RWPE2 (cell line): ENCODE results near the gene SLC12A9.
"Not testable (repeated sequence)": the region's sequence is repeated elsewhere in the genome, so short reads cannot be mapped to it uniquely, and the experiment has no call there.

Source experiments
- ATAC-seq: fragments of 200-7000 bp; cut with Tn5 transposase; 3 replicates; pipeline ENCODE4 v1.9.1; 2021; ENCODE audit warnings: low read depth
- DNase-seq: peaks from one replicate; pipeline ENCODE4 v3.0.0-alpha.2; 2020; ENCODE audit warnings: low spot score
- H3K27ac ChIP-seq: fragments of 450-650 bp; 2 replicates; pipeline ENCODE4 v1.5.1; 2017; ENCODE audit warnings: mild to moderate bottlenecking; ENCODE audit not compliant: poor library complexity, severe bottlenecking
- H3K27me3 ChIP-seq: fragments of 250-450 bp; sonication (Bioruptor Pico); 2 replicates; pipeline ENCODE4 v1.5.1; 2021; ENCODE audit warnings: mild to moderate bottlenecking, moderate library complexity; ENCODE audit not compliant: insufficient read depth, poor library complexity, severe bottlenecking
- H3K36me3 ChIP-seq: fragments of 250-450 bp; sonication (Bioruptor Pico); 2 replicates; pipeline ENCODE4 v1.5.1; 2020; ENCODE audit warnings: low read depth, mild to moderate bottlenecking, moderate library complexity
- H3K4me1 ChIP-seq: fragments of 250-450 bp; sonication (Bioruptor Pico); 2 replicates; pipeline ENCODE4 v1.5.1; 2021; ENCODE audit warnings: mild to moderate bottlenecking, moderate library complexity; ENCODE audit not compliant: insufficient read depth, poor library complexity, severe bottlenecking
- H3K4me3 ChIP-seq: fragments of 250-450 bp; sonication (Bioruptor Pico); 2 replicates; pipeline ENCODE4 v1.5.1; 2021; ENCODE audit warnings: mild to moderate bottlenecking, moderate library complexity; ENCODE audit not compliant: severe bottlenecking
- H3K9me3 ChIP-seq: fragments of 250-450 bp; sonication (Bioruptor Pico); 2 replicates; pipeline ENCODE4 v1.5.1; 2021; ENCODE audit warnings: mild to moderate bottlenecking, moderate library complexity; ENCODE audit not compliant: severe bottlenecking
- TF ChIP-seq, protein P1 (sequence below): fragments of 450-650 bp; IDR thresholded peaks from one replicate; pipeline ENCODE4 v1.5.1; 2017; ENCODE audit warnings: mild to moderate bottlenecking, moderate library complexity; ENCODE audit not compliant: poor library complexity, severe bottlenecking

SLC12A9 gene

GRCh38 chr7:100899432-100899831, 46.9 kb downstream of the SLC12A9 start:
- TF ChIP-seq, protein P1, sequence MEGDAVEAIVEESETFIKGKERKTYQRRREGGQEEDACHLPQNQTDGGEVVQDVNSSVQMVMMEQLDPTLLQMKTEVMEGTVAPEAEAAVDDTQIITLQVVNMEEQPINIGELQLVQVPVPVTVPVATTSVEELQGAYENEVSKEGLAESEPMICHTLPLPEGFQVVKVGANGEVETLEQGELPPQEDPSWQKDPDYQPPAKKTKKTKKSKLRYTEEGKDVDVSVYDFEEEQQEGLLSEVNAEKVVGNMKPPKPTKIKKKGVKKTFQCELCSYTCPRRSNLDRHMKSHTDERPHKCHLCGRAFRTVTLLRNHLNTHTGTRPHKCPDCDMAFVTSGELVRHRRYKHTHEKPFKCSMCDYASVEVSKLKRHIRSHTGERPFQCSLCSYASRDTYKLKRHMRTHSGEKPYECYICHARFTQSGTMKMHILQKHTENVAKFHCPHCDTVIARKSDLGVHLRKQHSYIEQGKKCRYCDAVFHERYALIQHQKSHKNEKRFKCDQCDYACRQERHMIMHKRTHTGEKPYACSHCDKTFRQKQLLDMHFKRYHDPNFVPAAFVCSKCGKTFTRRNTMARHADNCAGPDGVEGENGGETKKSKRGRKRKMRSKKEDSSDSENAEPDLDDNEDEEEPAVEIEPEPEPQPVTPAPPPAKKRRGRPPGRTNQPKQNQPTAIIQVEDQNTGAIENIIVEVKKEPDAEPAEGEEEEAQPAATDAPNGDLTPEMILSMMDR: no peak
- peaks cover 23% of the 10 kb centered on the region for H3K27me3 ChIP-seq
- H3K36me3 ChIP-seq: no peaks in the 10 kb centered on the region
- H3K27ac ChIP-seq: no peak overlapping the region
- DNase-seq: no peak
- H3K4me3 ChIP-seq: no peak overlapping the region
- no peaks in the 10 kb centered on the region for H3K4me1 ChIP-seq
- no peaks in the 10 kb centered on the region for H3K9me3 ChIP-seq
- no peak for ATAC-seq

- H3K36me3 ChIP-seq: no peaks in the 10 kb centered on the region
- H3K9me3 ChIP-seq: no peaks in the 10 kb centered on the region
- no peak for ATAC-seq
- no peak overlapping the region for H3K27ac ChIP-seq
- H3K4me1 ChIP-seq: no peaks in the 10 kb centered on the region
- TF ChIP-seq, protein P1: no peak
- DNase-seq: no peak
- H3K4me3 ChIP-seq: no peak overlapping the region
- H3K27me3 ChIP-seq: peaks cover 10% of the 10 kb centered on the region
Observed at GRCh38 chr7:100900978-100901377, 48.5 kb downstream of the SLC12A9 start.

GRCh38 chr7:100901921-100902332, 49.4 kb downstream of the SLC12A9 start:
- Histone ChIP-seq H3K27me3 (peaks cover 3% of the 10 kb centered on the region), H3K9me3 (no peaks in the 10 kb centered on the region), H3K27ac (no peak overlapping the region), H3K4me1 (no peaks in the 10 kb centered on the region), H3K4me3 (no peak overlapping the region), H3K36me3 (no peaks in the 10 kb centered on the region)
- DNase-seq (no peak), ATAC-seq (no peak)
- TF ChIP-seq, protein P1: no peak

- Histone ChIP-seq H3K4me3 (no peak overlapping the region), H3K27me3 (no peaks in the 10 kb centered on the region), H3K36me3 (no peaks in the 10 kb centered on the region), H3K4me1 (no peaks in the 10 kb centered on the region), H3K9me3 (no peaks in the 10 kb centered on the region), H3K27ac (no peak overlapping the region)
- TF ChIP-seq, protein P1: no peak
- DNase-seq: no peak
- ATAC-seq: no peak
Observed at GRCh38 chr7:100902638-100903037, 50.1 kb downstream of the SLC12A9 start.

DNA sequence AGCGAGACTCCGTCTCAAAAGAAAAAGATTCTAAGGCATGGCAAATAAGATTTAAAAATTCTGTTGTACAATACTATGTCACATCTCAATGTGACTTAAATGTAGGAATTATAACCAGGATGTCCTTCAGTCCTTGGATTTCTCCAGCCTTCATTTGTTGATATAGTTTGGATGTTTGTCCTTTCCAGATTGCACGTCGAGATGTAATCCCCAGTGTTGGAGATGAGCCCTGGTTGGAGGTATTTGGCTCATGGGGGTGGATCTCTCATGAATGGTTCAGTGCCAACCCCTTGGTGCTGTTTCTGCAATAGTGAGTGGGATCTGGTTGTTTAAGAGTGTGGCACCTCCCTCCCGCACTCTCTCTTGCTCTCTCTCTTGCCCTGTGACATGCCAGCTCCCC, 56.0 kb downstream of the SLC12A9 start:
- H3K27ac ChIP-seq: no peak overlapping the region
- no peaks in the 10 kb centered on the region for H3K36me3 ChIP-seq
- H3K4me3 ChIP-seq: no peak overlapping the region
- DNase-seq (no peak), ATAC-seq (no peak)
- no peaks in the 10 kb centered on the region for H3K4me1 ChIP-seq
- no peaks in the 10 kb centered on the region for H3K9me3 ChIP-seq
- H3K27me3 ChIP-seq: no peaks in the 10 kb centered on the region
- TF ChIP-seq, protein P1: no peak

DNA sequence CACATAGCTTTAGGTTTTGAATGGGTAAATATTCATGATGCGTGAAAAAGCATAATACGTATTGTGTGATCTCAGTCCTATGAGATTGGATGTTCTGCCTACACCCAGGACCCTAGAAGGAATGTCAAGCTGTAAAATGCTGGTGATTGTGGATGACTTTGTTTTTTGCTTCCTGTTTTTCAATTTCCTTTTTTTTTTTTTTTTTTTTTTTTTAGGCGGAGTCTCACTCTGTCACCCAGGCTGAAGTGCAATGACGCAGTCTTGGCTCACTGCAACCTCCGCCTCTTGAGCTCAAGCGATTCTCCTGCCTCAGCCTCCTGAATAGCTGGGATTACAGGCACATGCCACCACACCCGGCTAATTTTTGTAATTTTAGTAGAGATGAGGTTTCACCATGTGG, 57.9 kb downstream of the SLC12A9 start:
- H3K27me3 ChIP-seq, H3K36me3 ChIP-seq, H3K4me3 ChIP-seq, DNase-seq, H3K4me1 ChIP-seq, H3K9me3 ChIP-seq, ATAC-seq, H3K27ac ChIP-seq: not testable (repeated sequence)
